Measurements from ENCODE around the gene DCTPP1. TPM values are rescaled to one million over a fixed set of nuclear protein-coding genes. Genes with fewer than 3 reads are reported as not detected.

Gene DCTPP1
- total and polyA plus RNA-seq, 2 of the 4 experiments (the other 2 are of a cell fraction), result 24.9 to 45.5 TPM

DNA sequence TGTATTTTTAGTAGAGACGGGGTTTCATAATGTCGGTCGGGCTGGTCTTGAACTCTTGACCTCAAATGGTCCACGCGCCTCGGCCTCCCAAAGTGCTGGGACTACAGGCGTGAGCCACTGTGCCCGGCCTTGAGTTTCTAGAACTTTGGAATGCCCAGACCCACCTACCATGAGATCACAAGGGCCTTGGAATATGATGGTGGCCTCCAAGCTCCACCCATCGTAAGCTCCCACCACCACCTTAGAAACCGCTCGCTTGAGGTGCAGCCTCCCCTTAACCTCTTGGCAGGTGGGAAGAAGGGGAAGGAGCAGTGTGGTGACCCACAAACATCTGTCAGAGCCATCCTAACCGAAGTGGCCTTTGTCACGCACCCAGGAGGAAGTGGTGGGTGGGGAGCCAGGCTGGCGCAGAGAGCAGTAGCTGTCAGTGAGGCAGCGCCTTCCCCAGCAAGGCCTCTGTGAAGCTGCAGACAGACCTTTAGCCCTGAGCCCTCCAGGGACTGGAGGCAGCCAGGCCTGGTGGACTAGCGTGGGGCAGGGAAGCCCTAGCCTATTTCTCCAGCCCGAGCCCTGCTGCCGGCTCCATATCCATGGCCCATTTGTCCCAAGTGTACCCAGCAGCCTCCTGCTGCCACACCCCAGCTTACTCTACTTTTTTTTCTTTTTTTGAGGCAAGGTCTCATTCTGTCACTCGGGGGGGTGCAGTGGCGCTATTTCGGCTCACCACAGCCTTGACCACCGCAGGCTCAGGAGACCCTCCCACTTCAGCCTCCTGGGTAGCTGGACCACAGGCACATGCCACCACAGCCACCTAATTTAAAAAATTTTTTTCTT lies 28.9 kb upstream of the DCTPP1 start:
- H3K4me1 ChIP-seq (ENCODE audit: control insufficient read depth, insufficient read depth, low read length), result no peaks in the 10 kb centered on the region
- no peak overlapping the region for H2BK15ac ChIP-seq (ENCODE audit: low read depth, low read length)
- no peaks in the 10 kb centered on the region for H3K36me3 ChIP-seq (ENCODE audit: control insufficient read depth, insufficient read depth, low read length)
- no peak overlapping the region for H4K5ac ChIP-seq (ENCODE audit: low read depth, low read length)
- no peak overlapping the region for H3K9ac ChIP-seq (ENCODE audit: low read depth, low read length)
- H3K4ac ChIP-seq (ENCODE audit: low read depth, low read length), result no peak overlapping the region
- DNase-seq (no peak), ATAC-seq (ENCODE audit: low read depth) (no peak)
- intact Hi-C loops (cut with micrococcal nuclease) (no loop called here), dilution Hi-C loops (cut with HindIII; ENCODE audit: low sequenced_read_pairs, unreplicated experiment) (no loop called here), in situ Hi-C loops (cut with MboI; ENCODE audit: low sequenced_read_pairs) (no loop called here)
- no peak overlapping the region for H3K18ac ChIP-seq (ENCODE audit: low read depth, low read length)
- no peak overlapping the region for H2AFZ ChIP-seq (replicated peaks; ENCODE audit: low read length, poor library complexity)
- H3K14ac ChIP-seq (replicated peaks; ENCODE audit: low read depth, low read length), result no peak overlapping the region
- H3K27me3 ChIP-seq (ENCODE audit: control insufficient read depth, insufficient read depth, low read length), result peaks cover 24% of the 10 kb centered on the region
- H2BK120ac ChIP-seq (ENCODE audit: low read depth, low read length), result no peak overlapping the region
- no peak overlapping the region for H3K4me2 ChIP-seq (ENCODE audit: low read depth, low read length)
- no peak overlapping the region for H3K56ac ChIP-seq (ENCODE audit: extremely low read depth, insufficient read depth, low read length)
- H3K79me1 ChIP-seq (ENCODE audit: low read depth in 1 of 2, low read length in 2 of 2), result no peaks in the 10 kb centered on the region
- 82% methylated on average over 8 of the region's 22 CpGs; no CpG with 5 or more reads in 1 of the 2 experiments for WGBS, 2 experiments (ENCODE audit: extremely low coverage in 2 of 2, insufficient read length in 1 of 2)
- no peaks in the 10 kb centered on the region for H4K20me1 ChIP-seq (ENCODE audit: insufficient read depth, low read length)
- H2AK5ac ChIP-seq (ENCODE audit: low read depth, low read length), result no peak overlapping the region
- H2AK9ac ChIP-seq (replicated peaks; ENCODE audit: low read depth, low read length, poor library complexity), result no peak overlapping the region
- H3K27ac ChIP-seq (ENCODE audit: insufficient read depth, low read length), result no peak overlapping the region
- no peak overlapping the region for H4K91ac ChIP-seq (ENCODE audit: insufficient read depth, low read depth, low read length)
- no peak for TF ChIP-seq FOS (IDR thresholded peaks at IDR 0.05; ENCODE audit: low read depth, low read length)
- TF ChIP-seq RCOR1 (IDR thresholded peaks at IDR 0.05; ENCODE audit: insufficient replicate concordance, low read length), result no peak
- no peak for TF ChIP-seq MXI1 (IDR thresholded peaks at IDR 0.05; ENCODE audit: borderline replicate concordance, low read depth, low read length)
- no peak for TF ChIP-seq BHLHE40 (IDR thresholded peaks at IDR 0.05; ENCODE audit: low read depth, low read length)
- TF ChIP-seq, protein P1, sequence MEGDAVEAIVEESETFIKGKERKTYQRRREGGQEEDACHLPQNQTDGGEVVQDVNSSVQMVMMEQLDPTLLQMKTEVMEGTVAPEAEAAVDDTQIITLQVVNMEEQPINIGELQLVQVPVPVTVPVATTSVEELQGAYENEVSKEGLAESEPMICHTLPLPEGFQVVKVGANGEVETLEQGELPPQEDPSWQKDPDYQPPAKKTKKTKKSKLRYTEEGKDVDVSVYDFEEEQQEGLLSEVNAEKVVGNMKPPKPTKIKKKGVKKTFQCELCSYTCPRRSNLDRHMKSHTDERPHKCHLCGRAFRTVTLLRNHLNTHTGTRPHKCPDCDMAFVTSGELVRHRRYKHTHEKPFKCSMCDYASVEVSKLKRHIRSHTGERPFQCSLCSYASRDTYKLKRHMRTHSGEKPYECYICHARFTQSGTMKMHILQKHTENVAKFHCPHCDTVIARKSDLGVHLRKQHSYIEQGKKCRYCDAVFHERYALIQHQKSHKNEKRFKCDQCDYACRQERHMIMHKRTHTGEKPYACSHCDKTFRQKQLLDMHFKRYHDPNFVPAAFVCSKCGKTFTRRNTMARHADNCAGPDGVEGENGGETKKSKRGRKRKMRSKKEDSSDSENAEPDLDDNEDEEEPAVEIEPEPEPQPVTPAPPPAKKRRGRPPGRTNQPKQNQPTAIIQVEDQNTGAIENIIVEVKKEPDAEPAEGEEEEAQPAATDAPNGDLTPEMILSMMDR (conservative IDR thresholded peaks at IDR 0.05; ENCODE audit: low read depth, low read length), result no peak
- no peak for TF ChIP-seq SMC3 (IDR thresholded peaks at IDR 0.05; ENCODE audit: low read depth, low read length)
- TF ChIP-seq RFX5 (IDR thresholded peaks at IDR 0.05; ENCODE audit: low read depth, low read length), result no peak
- TF ChIP-seq, protein P2, sequence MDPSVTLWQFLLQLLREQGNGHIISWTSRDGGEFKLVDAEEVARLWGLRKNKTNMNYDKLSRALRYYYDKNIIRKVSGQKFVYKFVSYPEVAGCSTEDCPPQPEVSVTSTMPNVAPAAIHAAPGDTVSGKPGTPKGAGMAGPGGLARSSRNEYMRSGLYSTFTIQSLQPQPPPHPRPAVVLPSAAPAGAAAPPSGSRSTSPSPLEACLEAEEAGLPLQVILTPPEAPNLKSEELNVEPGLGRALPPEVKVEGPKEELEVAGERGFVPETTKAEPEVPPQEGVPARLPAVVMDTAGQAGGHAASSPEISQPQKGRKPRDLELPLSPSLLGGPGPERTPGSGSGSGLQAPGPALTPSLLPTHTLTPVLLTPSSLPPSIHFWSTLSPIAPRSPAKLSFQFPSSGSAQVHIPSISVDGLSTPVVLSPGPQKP (IDR thresholded peaks at IDR 0.05; ENCODE audit: borderline replicate concordance, low read depth, low read length), result no peak
- TF ChIP-seq, protein P3, sequence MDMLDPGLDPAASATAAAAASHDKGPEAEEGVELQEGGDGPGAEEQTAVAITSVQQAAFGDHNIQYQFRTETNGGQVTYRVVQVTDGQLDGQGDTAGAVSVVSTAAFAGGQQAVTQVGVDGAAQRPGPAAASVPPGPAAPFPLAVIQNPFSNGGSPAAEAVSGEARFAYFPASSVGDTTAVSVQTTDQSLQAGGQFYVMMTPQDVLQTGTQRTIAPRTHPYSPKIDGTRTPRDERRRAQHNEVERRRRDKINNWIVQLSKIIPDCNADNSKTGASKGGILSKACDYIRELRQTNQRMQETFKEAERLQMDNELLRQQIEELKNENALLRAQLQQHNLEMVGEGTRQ (IDR thresholded peaks at IDR 0.05; ENCODE audit: low read depth, low read length), result no peak
- TF ChIP-seq POLR2A (IDR thresholded peaks at IDR 0.05; ENCODE audit: low read depth, low read length), result no peak
- no peak for TF ChIP-seq MAFK (IDR thresholded peaks at IDR 0.05; ENCODE audit: low read depth, low read length)
- TF ChIP-seq CHD1 (IDR thresholded peaks at IDR 0.05; ENCODE audit: low read depth, low read length), result no peak
- no peak for TF ChIP-seq RAD21 (IDR thresholded peaks at IDR 0.05; ENCODE audit: low read length)
- no peak for TF ChIP-seq MAZ (IDR thresholded peaks at IDR 0.05; ENCODE audit: borderline replicate concordance, low read depth, low read length)
- TF ChIP-seq NFE2L2 (IDR thresholded peaks at IDR 0.05; ENCODE audit: low read depth, low read length), result no peak
- no peak for TF ChIP-seq CEBPB (IDR thresholded peaks at IDR 0.05; ENCODE audit: low read depth, low read length)
- H2BK20ac ChIP-seq (ENCODE audit: low read depth, low read length), result no peak overlapping the region
- no peaks in the 10 kb centered on the region for H3K9me3 ChIP-seq (ENCODE audit: control insufficient read depth, insufficient read depth, low read length)
- no peak overlapping the region for H3K4me3 ChIP-seq (ENCODE audit: insufficient read depth, low read depth, low read length)
- H2BK5ac ChIP-seq (ENCODE audit: low read depth, low read length, poor library complexity, severe bottlenecking), result no peak overlapping the region
- H3K23ac ChIP-seq (ENCODE audit: low read depth, low read length), result no peak overlapping the region
- no peaks in the 10 kb centered on the region for H3K9me1 ChIP-seq (ENCODE audit: insufficient read depth, low read length)
- POLR2A ChIA-PET (ENCODE audit: unreplicated experiment), result no interaction called here
- CTCF ChIA-PET, result no interaction called here
- no peak overlapping the region for H4K8ac ChIP-seq (ENCODE audit: low read depth in 2 of 2, low read length in 2 of 2)
- BruUV-seq (replicated peaks), result no TSS peak
